Testis (tissue), 2 donors: Measurements from ENCODE around the gene CYP3A4.

Experiments
- CTCF ChIP-seq, 3 experiments: fragments of 450-650 bp in 2 of 3; fragments of 200-600 bp in 1 of 3; sonication (generic) in 1 of 3; IDR thresholded peaks; one replicate each; pipeline ENCODE4 v1.5.1; 2016 to 2019; ENCODE audit warnings: antibody characterized with exemption in 3 of 3, mild to moderate bottlenecking in 2 of 3, moderate library complexity in 1 of 3
- POLR2A ChIP-seq: fragments of 450-650 bp; IDR thresholded peaks from one replicate; pipeline ENCODE4 v1.6.1; 2017; ENCODE audit warnings: antibody characterized with exemption, mild to moderate bottlenecking, moderate library complexity

- TF ChIP-seq CTCF (IDR thresholded peaks at IDR 0.05) (no peak), POLR2A (no peak)
Observed at GRCh38 chr7:99748846-99749579, 35.0 kb downstream of the CYP3A4 start.
